HepG2 (cell line): ENCODE results near the gene STUB1. TPM values are rescaled to one million over a fixed set of nuclear protein-coding genes. Genes with fewer than 3 reads are reported as not detected.

Experiments
- ATAC-seq: fragments of 200-7000 bp; cut with Tn5 transposase; 3 replicates; pipeline ENCODE4 v1.9.1; 2020; ENCODE audit warnings: mild to moderate bottlenecking, moderate library complexity
- BruUV-seq: library from RNA; stranded (reverse); fragments of 400-500 nt; replicated peaks from 2 replicates; lab custom pipeline; 2021; lab: Mats Ljungman, UMichigan
- CTCF ChIA-PET: fragments of 300-600 bp; formaldehyde crosslinking; extraction: SDS; loops from one replicate; lab custom pipeline; 2021; ENCODE audit warnings: low total read pairs, inconsistent platforms, low intra/inter-chr PET ratio; lab: Yijun Ruan, JAX
- POLR2A ChIA-PET: fragments of 350-600 bp; sonication (Branson Sonifier 250); formaldehyde crosslinking; loops from one replicate; lab custom pipeline; 2020; ENCODE audit warnings: antibody characterized with exemption, inconsistent platforms; lab: Yijun Ruan, JAX
- DNase-seq: peaks from one replicate; pipeline ENCODE4 v3.0.0-alpha.2; 2015; ENCODE audit warnings: low spot score
- FAIRE-seq: peaks from 3 replicates; lab custom pipeline; 2011; peaks lifted over from hg19 to GRCh38; lab: Jason Lieb, UNC
- H2AFZ ChIP-seq: one replicate; pipeline ENCODE4 v1.6.1; 2011; ENCODE audit warnings: low read length, inconsistent platforms
- H3K27ac ChIP-seq: fragments of 300-600 bp; 3 replicates; pipeline ENCODE4 v1.8.0; 2011; ENCODE audit warnings: mixed run types, mild to moderate bottlenecking, mixed read lengths, low read length, inconsistent platforms; ENCODE audit not compliant: insufficient read depth; ENCODE audit errors: extremely low read length
- H3K27me3 ChIP-seq, 2 experiments: fragments of 200-600 bp in 1 of 2; 2 replicates in 1 of 2; 3 replicates in 1 of 2; pipeline versions ENCODE4 v1.6.0 to v1.8.0; 2011; ENCODE audit warnings: low read length in 2 of 2, mild to moderate bottlenecking in 2 of 2, moderate library complexity in 2 of 2, inconsistent platforms in 1 of 2; ENCODE audit not compliant: insufficient read depth in 2 of 2, control insufficient read depth in 1 of 2
- H3K36me3 ChIP-seq, 2 experiments: fragments of 200-600 bp in 1 of 2; replicated peaks in 1 of 2; 2 replicates in 1 of 2; 3 replicates in 1 of 2; pipeline versions ENCODE4 v1.5.1 to v1.8.0; 2011; ENCODE audit warnings: low read length in 2 of 2, inconsistent platforms in 1 of 2; ENCODE audit not compliant: insufficient read depth in 2 of 2, control insufficient read depth in 1 of 2
- H3K4me1 ChIP-seq: 2 replicates; pipeline ENCODE4 v1.5.1; 2012; ENCODE audit warnings: low read length, inconsistent platforms; ENCODE audit not compliant: insufficient read depth
- H3K4me2 ChIP-seq: 2 replicates; pipeline ENCODE4 v1.6.0; 2011; ENCODE audit warnings: low read depth, low read length, inconsistent platforms
- H3K4me3 ChIP-seq, 3 experiments: fragments of 200-600 bp in 1 of 3; sonication (generic), shearing (Covaris generic) in 1 of 3; replicated peaks in 1 of 3; 2 replicates each; pipeline ENCODE4 v1.5.1; 2011 to 2016; ENCODE audit warnings: low read length in 3 of 3, inconsistent platforms in 2 of 3, low read depth in 2 of 3, mild to moderate bottlenecking in 2 of 3, control low read depth in 1 of 3, mixed read lengths in 1 of 3; ENCODE audit not compliant: insufficient read depth in 1 of 3
- H3K79me2 ChIP-seq: one replicate; pipeline ENCODE4 v1.6.1; 2011; ENCODE audit warnings: low read length, inconsistent platforms; ENCODE audit not compliant: insufficient read depth
- H3K9ac ChIP-seq: 2 replicates; pipeline ENCODE4 v1.6.0; 2011; ENCODE audit warnings: mild to moderate bottlenecking, low read depth, low read length, inconsistent platforms; ENCODE audit not compliant: insufficient read depth
- H3K9me3 ChIP-seq: 2 replicates; pipeline ENCODE4 v1.5.1; 2012; ENCODE audit warnings: mild to moderate bottlenecking, low read length
- H4K20me1 ChIP-seq: 2 replicates; pipeline ENCODE4 v1.6.0; 2011; ENCODE audit warnings: inconsistent platforms, mild to moderate bottlenecking, low read length, moderate library complexity; ENCODE audit not compliant: insufficient read depth
- AGO2 ChIP-seq: fragments of 200-400 bp; formaldehyde crosslinking; optimal IDR thresholded peaks from 2 replicates; pipeline ENCODE3; 2017; ENCODE audit warnings: mild to moderate bottlenecking, low read depth, low read length, moderate library complexity
- CAMTA2 ChIP-seq: sonication (generic); formaldehyde crosslinking; IDR thresholded peaks from 2 replicates; pipeline ENCODE4 v1.4.0; 2020; ENCODE audit warnings: mild to moderate bottlenecking, missing genetic modification reagents, borderline replicate concordance
- NONO ChIP-seq, 2 experiments: fragments of 450-650 bp in 1 of 2; sonication (generic) in 1 of 2; formaldehyde crosslinking in 1 of 2; IDR thresholded peaks in 1 of 2; conservative IDR thresholded peaks in 1 of 2; 2 replicates each; pipeline versions ENCODE4 v1.6.1 to v1.8.0; 2017 to 2022; ENCODE audit warnings: mild to moderate bottlenecking in 1 of 2, missing genetic modification reagents in 1 of 2, moderate library complexity in 1 of 2
- PLRG1 ChIP-seq: fragments of 450-650 bp; conservative IDR thresholded peaks from 2 replicates; pipeline ENCODE4 v1.6.1; 2016
- POLR2A ChIP-seq, 2 experiments: IDR thresholded peaks; 2 replicates each; pipeline ENCODE4 v1.6.1; 2011; ENCODE audit warnings: low read depth in 2 of 2, low read length in 2 of 2, mild to moderate bottlenecking in 1 of 2, moderate library complexity in 1 of 2; ENCODE audit not compliant: insufficient read depth in 1 of 2
- ZBTB38 ChIP-seq: sonication (generic); formaldehyde crosslinking; IDR thresholded peaks from 2 replicates; pipeline ENCODE4 v1.5.1; 2020; ENCODE audit warnings: mild to moderate bottlenecking, missing genetic modification reagents
- WGBS: methylation state at CpG from one replicate; pipeline ENCODE4 v1.1.6; 2017; ENCODE audit warnings: low lambda C conversion rate; 5-methylcytosine and 5-hydroxymethylcytosine counted together
- in situ Hi-C: cut with HindIII; loops from 2 replicates; pipeline ENCODE4 v1.10.0; 2017; ENCODE audit warnings: low pct_unique_long_range_greater_than_20kb; ENCODE audit not compliant: extremely low pct_ligation_motif_present
- intact Hi-C: fragments of 100-400 bp; cut with micrococcal nuclease; formaldehyde crosslinking; loops from one replicate; pipeline ENCODE4 v1.10.0; 2022; ENCODE audit not compliant: unreplicated experiment
- polyA plus RNA-seq, 8 experiments: library from polyadenylated mRNA; depleted of rRNA in 3 of 8; stranded (reverse) in 7 of 8; unstranded in 1 of 8; fragments of >200 nt; fragmentation: Illumina TruSeq in 4 of 8; extraction: Trizol in 4 of 8; gene quantifications; 2 replicates each; pipeline versions ENCODE4 v1.2.1 to v1.2.3, GENCODE V29; 2011 to 2016; ENCODE audit warnings: low read depth in 4 of 8, missing spikeins in 1 of 8, mixed read lengths in 1 of 8; ENCODE audit not compliant: insufficient read depth in 1 of 8
- total RNA-seq, 5 experiments: library from RNA; depleted of rRNA; stranded (reverse); fragments of >200 nt; fragmentation: Illumina TruSeq; extraction: Trizol; gene quantifications; 2 replicates each; pipeline ENCODE4 v1.2.3, GENCODE V29; 2016; ENCODE audit warnings: low read depth in 1 of 5
- TF ChIP-seq, protein P1 (sequence below): sonication (generic); formaldehyde crosslinking; IDR thresholded peaks from 2 replicates; pipeline ENCODE4 v1.5.0; 2020; ENCODE audit warnings: missing genetic modification reagents
- TF ChIP-seq, protein P2 (sequence below): sonication (generic); formaldehyde crosslinking; IDR thresholded peaks from 2 replicates; pipeline ENCODE4 v1.5.0; 2020; ENCODE audit warnings: mild to moderate bottlenecking, missing genetic modification reagents, borderline replicate concordance
- TF ChIP-seq, protein P3 (sequence below): IDR thresholded peaks from 2 replicates; pipeline ENCODE4 v1.6.1; 2016; ENCODE audit warnings: low read depth, control low read depth

The STUB1 gene
- total and polyA plus RNA-seq, 2 of the 13 experiments (the other 11 are each of a cell fraction or from before 2014, with no cell fraction given), result 52.9 to 78.2 TPM

DNA sequence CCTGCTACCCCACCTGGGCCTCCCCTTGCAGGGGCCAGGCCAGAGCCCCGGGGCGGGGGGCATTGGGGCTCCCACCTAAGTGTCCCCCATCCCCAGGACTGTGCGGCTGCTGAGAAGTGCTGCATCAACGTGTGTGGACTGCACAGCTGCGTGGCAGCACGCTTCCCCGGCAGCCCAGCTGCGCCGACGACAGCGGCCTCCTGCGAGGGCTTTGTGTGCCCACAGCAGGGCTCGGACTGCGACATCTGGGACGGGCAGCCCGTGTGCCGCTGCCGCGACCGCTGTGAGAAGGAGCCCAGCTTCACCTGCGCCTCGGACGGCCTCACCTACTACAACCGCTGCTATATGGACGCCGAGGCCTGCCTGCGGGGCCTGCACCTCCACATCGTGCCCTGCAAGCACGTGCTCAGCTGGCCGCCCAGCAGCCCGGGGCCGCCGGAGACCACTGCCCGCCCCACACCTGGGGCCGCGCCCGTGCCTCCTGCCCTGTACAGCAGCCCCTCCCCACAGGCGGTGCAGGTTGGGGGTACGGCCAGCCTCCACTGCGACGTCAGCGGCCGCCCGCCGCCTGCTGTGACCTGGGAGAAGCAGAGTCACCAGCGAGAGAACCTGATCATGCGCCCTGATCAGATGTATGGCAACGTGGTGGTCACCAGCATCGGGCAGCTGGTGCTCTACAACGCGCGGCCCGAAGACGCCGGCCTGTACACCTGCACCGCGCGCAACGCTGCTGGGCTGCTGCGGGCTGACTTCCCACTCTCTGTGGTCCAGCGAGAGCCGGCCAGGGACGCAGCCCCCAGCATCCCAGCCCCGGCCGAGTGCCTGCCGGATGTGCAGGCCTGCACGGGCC is 47.5 kb upstream of the STUB1 start:
- no peaks in the 10 kb centered on the region for H3K9me3 ChIP-seq
- TF ChIP-seq, protein P1, sequence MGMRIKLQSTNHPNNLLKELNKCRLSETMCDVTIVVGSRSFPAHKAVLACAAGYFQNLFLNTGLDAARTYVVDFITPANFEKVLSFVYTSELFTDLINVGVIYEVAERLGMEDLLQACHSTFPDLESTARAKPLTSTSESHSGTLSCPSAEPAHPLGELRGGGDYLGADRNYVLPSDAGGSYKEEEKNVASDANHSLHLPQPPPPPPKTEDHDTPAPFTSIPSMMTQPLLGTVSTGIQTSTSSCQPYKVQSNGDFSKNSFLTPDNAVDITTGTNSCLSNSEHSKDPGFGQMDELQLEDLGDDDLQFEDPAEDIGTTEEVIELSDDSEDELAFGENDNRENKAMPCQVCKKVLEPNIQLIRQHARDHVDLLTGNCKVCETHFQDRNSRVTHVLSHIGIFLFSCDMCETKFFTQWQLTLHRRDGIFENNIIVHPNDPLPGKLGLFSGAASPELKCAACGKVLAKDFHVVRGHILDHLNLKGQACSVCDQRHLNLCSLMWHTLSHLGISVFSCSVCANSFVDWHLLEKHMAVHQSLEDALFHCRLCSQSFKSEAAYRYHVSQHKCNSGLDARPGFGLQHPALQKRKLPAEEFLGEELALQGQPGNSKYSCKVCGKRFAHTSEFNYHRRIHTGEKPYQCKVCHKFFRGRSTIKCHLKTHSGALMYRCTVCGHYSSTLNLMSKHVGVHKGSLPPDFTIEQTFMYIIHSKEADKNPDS (CRISPR knock-in tag), result peak; percentile 47; the same call in 1 of the 2 replicates
- TF ChIP-seq CAMTA2 (CRISPR knock-in tag), result no peak
- no peak for TF ChIP-seq PLRG1
- peak; percentile 77 for TF ChIP-seq ZBTB38
- no peak for TF ChIP-seq NONO (IDR thresholded peaks at IDR 0.05)
- 0 out of 2 replicates have a peak, but pooled peaks have one; percentile 15 for TF ChIP-seq NONO (CRISPR knock-in tag; conservative IDR thresholded peaks at IDR 0.05)
- TF ChIP-seq POLR2A (IDR thresholded peaks at IDR 0.05; ENCODE audit: insufficient read depth in 1 of 2, low read depth in 2 of 2, low read length in 2 of 2), result peak in 1 of 2 experiments; percentile 42; a peak in 1 of 4 replicates
- TF ChIP-seq, protein P2, sequence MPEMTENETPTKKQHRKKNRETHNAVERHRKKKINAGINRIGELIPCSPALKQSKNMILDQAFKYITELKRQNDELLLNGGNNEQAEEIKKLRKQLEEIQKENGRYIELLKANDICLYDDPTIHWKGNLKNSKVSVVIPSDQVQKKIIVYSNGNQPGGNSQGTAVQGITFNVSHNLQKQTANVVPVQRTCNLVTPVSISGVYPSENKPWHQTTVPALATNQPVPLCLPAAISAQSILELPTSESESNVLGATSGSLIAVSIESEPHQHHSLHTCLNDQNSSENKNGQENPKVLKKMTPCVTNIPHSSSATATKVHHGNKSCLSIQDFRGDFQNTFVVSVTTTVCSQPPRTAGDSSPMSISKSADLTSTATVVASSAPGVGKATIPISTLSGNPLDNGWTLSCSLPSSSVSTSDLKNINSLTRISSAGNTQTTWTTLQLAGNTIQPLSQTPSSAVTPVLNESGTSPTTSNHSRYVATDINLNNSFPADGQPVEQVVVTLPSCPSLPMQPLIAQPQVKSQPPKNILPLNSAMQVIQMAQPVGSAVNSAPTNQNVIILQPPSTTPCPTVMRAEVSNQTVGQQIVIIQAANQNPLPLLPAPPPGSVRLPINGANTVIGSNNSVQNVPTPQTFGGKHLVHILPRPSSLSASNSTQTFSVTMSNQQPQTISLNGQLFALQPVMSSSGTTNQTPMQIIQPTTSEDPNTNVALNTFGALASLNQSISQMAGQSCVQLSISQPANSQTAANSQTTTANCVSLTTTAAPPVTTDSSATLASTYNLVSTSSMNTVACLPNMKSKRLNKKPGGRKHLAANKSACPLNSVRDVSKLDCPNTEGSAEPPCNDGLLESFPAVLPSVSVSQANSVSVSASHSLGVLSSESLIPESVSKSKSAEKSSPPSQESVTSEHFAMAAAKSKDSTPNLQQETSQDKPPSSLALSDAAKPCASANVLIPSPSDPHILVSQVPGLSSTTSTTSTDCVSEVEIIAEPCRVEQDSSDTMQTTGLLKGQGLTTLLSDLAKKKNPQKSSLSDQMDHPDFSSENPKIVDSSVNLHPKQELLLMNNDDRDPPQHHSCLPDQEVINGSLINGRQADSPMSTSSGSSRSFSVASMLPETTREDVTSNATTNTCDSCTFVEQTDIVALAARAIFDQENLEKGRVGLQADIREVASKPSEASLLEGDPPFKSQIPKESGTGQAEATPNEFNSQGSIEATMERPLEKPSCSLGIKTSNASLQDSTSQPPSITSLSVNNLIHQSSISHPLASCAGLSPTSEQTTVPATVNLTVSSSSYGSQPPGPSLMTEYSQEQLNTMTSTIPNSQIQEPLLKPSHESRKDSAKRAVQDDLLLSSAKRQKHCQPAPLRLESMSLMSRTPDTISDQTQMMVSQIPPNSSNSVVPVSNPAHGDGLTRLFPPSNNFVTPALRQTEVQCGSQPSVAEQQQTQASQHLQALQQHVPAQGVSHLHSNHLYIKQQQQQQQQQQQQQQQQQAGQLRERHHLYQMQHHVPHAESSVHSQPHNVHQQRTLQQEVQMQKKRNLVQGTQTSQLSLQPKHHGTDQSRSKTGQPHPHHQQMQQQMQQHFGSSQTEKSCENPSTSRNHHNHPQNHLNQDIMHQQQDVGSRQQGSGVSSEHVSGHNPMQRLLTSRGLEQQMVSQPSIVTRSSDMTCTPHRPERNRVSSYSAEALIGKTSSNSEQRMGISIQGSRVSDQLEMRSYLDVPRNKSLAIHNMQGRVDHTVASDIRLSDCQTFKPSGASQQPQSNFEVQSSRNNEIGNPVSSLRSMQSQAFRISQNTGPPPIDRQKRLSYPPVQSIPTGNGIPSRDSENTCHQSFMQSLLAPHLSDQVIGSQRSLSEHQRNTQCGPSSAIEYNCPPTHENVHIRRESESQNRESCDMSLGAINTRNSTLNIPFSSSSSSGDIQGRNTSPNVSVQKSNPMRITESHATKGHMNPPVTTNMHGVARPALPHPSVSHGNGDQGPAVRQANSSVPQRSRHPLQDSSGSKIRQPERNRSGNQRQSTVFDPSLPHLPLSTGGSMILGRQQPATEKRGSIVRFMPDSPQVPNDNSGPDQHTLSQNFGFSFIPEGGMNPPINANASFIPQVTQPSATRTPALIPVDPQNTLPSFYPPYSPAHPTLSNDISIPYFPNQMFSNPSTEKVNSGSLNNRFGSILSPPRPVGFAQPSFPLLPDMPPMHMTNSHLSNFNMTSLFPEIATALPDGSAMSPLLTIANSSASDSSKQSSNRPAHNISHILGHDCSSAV (CRISPR knock-in tag), result no peak
- peak; percentile 60 for TF ChIP-seq AGO2
- TF ChIP-seq, protein P3, sequence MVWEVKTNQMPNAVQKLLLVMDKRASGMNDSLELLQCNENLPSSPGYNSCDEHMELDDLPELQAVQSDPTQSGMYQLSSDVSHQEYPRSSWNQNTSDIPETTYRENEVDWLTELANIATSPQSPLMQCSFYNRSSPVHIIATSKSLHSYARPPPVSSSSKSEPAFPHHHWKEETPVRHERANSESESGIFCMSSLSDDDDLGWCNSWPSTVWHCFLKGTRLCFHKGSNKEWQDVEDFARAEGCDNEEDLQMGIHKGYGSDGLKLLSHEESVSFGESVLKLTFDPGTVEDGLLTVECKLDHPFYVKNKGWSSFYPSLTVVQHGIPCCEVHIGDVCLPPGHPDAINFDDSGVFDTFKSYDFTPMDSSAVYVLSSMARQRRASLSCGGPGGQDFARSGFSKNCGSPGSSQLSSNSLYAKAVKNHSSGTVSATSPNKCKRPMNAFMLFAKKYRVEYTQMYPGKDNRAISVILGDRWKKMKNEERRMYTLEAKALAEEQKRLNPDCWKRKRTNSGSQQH, result no peak
- no peak overlapping the region for H3K27ac ChIP-seq
- no peak for ATAC-seq
- H2AFZ ChIP-seq, result no peak overlapping the region
- H3K4me3 ChIP-seq, result no peak overlapping the region
- no peaks in the 10 kb centered on the region for H3K27me3 ChIP-seq
- POLR2A ChIA-PET, result no interaction called here
- H3K4me2 ChIP-seq, result no peak overlapping the region
- WGBS, result 98% methylated on average over 39 of the region's 67 CpGs
- in situ Hi-C loops (no loop called here), intact Hi-C loops (no loop called here)
- CTCF ChIA-PET, result no interaction called here
- DNase-seq, result no peak
- H3K9ac ChIP-seq, result no peak overlapping the region
- peaks cover 0 to 4% of the 10 kb centered on the region in 2 experiments; a peak in 1 of 5 replicates for H3K36me3 ChIP-seq
- H3K4me1 ChIP-seq, result peaks cover 37% of the 10 kb centered on the region
- no peaks in the 10 kb centered on the region for H4K20me1 ChIP-seq
- no TSS peak for BruUV-seq
- no peak for FAIRE-seq
- H3K79me2 ChIP-seq, result peaks cover 6% of the 10 kb centered on the region
